ENCODE results near the gene BCL2L13. TPM values are rescaled to one million over a fixed set of nuclear protein-coding genes. Genes with fewer than 3 reads are reported as not detected.

Gene BCL2L13
- total and polyA plus RNA-seq, 4 experiments from 2014 or later, result 28.3 to 39.2 (median 32.8) TPM

DNA sequence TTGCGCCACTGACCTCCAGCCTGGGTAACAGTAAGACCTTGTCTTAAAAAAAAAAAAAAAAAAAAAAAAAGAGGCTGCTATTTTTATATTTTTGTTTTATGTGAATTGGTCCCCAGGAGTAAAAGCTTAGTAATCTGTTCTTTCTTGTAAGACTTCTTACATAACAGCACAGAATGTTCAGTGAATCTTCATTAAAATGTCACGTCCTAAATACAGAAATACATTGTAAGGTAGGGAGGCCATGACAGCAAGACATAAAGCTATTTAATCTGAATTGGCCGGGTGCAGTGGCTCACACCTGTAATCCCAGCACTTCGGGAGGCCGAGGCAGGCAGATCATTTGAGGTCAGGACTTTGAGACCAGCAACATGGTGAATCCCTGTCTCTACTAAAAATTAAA lies 71.5 kb downstream of the BCL2L13 start:
- Histone ChIP-seq H3K9me3 (ENCODE audit: control insufficient read depth in 1 of 2, low read length in 2 of 2) (no peaks in the 10 kb centered on the region), H3K27ac (ENCODE audit: low read depth, low read length) (no peak overlapping the region), H3K4me1 (ENCODE audit: insufficient read depth, low read length) (peaks cover 11% of the 10 kb centered on the region), H3K27me3 (ENCODE audit: insufficient read depth, low read length) (no peaks in the 10 kb centered on the region), H3K4me3 (ENCODE audit: low read length in 2 of 2) (no peak overlapping the region), H3K36me3 (ENCODE audit: insufficient read depth, low read length) (no peaks in the 10 kb centered on the region)
- H3K27ac Mint-ChIP-seq, result no peak overlapping the region
- H3K27me3 Mint-ChIP-seq, result no peaks in the 10 kb centered on the region
- CTCF ChIA-PET (ENCODE audit: partially characterized antibody), result no interaction called here
- H3K4me3 Mint-ChIP-seq, result no peak overlapping the region
- POLR2A ChIA-PET (ENCODE audit: partially characterized antibody), result no interaction called here
- no peaks in the 10 kb centered on the region for H3K9me3 Mint-ChIP-seq
- DNase-seq, result no peak
- intact Hi-C loops (cut with micrococcal nuclease), result no loop called here
- H3K36me3 Mint-ChIP-seq, result peaks cover 17 to 26% of the 10 kb centered on the region in 2 donors
- H3K4me1 Mint-ChIP-seq, result peaks cover 9 to 19% (median 13%) of the 10 kb centered on the region in 4 donors

DNA sequence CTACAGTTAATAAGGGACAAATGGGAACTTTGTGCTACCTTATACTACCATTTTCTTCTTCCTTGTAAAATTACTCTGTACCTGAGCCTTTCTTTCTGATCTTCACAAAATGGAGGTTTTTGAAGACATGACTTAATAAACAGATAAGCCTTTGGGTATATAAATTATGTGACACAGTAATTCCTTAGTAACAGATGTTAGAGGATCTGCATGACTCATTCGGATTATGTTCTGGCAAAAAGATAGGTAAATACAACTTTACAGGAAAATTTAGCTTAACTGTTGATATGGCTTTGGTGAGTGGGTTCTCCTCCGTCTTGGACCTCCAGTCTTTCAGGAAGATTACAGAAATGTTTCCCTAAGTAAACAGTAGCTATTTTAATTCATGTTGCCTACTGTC lies 73.9 kb downstream of the BCL2L13 start:
- Histone ChIP-seq H3K9me3 (ENCODE audit: control insufficient read depth in 1 of 2, low read length in 2 of 2) (no peaks in the 10 kb centered on the region), H3K4me1 (ENCODE audit: insufficient read depth, low read length) (no peaks in the 10 kb centered on the region), H3K36me3 (ENCODE audit: insufficient read depth, low read length) (no peaks in the 10 kb centered on the region), H3K4me3 (ENCODE audit: low read length in 2 of 2) (no peak overlapping the region), H3K27me3 (ENCODE audit: insufficient read depth, low read length) (no peaks in the 10 kb centered on the region), H3K27ac (ENCODE audit: low read depth, low read length) (no peak overlapping the region)
- Mint-ChIP-seq H3K27ac (peak overlapping the region in 1 of 7 donors; percentile 3), H3K4me3 (no peak overlapping the region), H3K36me3 (peaks cover 11 to 17% of the 10 kb centered on the region in 2 donors), H3K9me3 (no peaks in the 10 kb centered on the region), H3K27me3 (no peaks in the 10 kb centered on the region), H3K4me1 (peaks cover 0 to 4% (median under 1%) of the 10 kb centered on the region in 4 donors)
- intact Hi-C loops (cut with micrococcal nuclease), result no loop called here
- no peak for DNase-seq
- ChIA-PET POLR2A (ENCODE audit: partially characterized antibody) (no interaction called here), CTCF (ENCODE audit: partially characterized antibody) (no interaction called here)

DNA sequence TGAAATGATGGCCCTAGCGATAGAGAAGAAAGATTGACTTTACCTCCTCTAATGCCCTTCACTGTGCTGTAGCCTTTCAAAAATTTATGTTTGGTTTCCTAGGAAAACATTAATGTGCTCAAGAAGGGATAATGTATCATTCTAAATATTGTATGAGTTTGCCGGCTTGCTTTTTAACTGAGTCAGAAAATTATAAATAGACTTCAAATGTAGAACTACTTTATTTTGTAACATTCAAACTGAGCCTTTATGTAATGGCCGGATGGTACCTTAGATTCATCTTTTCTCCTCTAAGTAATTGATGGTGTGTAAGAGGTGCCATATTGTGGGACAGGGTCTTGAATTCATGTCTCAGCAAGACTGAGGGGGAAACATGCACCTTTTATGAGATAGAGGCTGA lies 78.0 kb downstream of the BCL2L13 start:
- Histone ChIP-seq H3K4me3 (ENCODE audit: low read length in 2 of 2) (no peak overlapping the region), H3K27me3 (ENCODE audit: insufficient read depth, low read length) (no peaks in the 10 kb centered on the region), H3K27ac (ENCODE audit: low read depth, low read length) (no peak overlapping the region), H3K36me3 (ENCODE audit: insufficient read depth, low read length) (no peaks in the 10 kb centered on the region), H3K9me3 (ENCODE audit: control insufficient read depth in 1 of 2, low read length in 2 of 2) (no peaks in the 10 kb centered on the region), H3K4me1 (ENCODE audit: insufficient read depth, low read length) (no peaks in the 10 kb centered on the region)
- Mint-ChIP-seq H3K4me1 (peaks cover 0 to 4% (median under 1%) of the 10 kb centered on the region in 4 donors), H3K27ac (no peak overlapping the region), H3K36me3 (peaks cover 10 to 14% of the 10 kb centered on the region in 2 donors), H3K27me3 (no peaks in the 10 kb centered on the region), H3K9me3 (no peaks in the 10 kb centered on the region), H3K4me3 (no peak overlapping the region)
- CTCF ChIA-PET (ENCODE audit: partially characterized antibody), result no interaction called here
- intact Hi-C loops (cut with micrococcal nuclease), result no loop called here
- no peak for DNase-seq
- POLR2A ChIA-PET (ENCODE audit: partially characterized antibody), result no interaction called here

DNA sequence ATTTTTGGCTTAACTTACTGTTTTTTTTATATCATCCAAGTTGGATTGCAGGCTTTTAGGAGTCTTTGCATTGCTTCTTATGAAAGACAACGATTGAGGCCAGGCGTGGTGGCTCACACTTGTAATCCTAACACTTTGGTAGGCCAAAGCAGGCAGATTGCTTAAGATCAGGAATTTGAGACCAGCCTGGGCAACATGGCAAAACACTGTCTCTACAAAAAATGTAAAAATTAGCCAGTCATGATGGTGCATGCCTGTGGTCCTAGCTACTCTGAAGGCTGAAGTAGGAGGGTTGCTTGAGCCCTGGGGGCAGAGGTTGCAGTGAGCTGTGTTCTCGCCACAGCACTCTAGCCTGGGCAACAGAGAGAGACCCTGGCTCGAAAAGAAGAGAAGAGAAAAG lies 79.2 kb downstream of the BCL2L13 start:
- no peak for DNase-seq
- Mint-ChIP-seq H3K36me3 (peaks cover 7% of the 10 kb centered on the region in 2 donors), H3K4me1 (peaks cover 0 to 4% (median under 1%) of the 10 kb centered on the region in 4 donors), H3K27me3 (no peaks in the 10 kb centered on the region), H3K27ac (peak overlapping the region in 2 of 7 donors; percentile 74 to 77), H3K9me3 (no peaks in the 10 kb centered on the region), H3K4me3 (no peak overlapping the region)
- H3K27ac ChIP-seq (ENCODE audit: low read depth, low read length), result no peak overlapping the region
- POLR2A ChIA-PET (ENCODE audit: partially characterized antibody), result no interaction called here
- H3K4me1 ChIP-seq (ENCODE audit: insufficient read depth, low read length), result no peaks in the 10 kb centered on the region
- H3K27me3 ChIP-seq (ENCODE audit: insufficient read depth, low read length), result no peaks in the 10 kb centered on the region
- no peaks in the 10 kb centered on the region for H3K36me3 ChIP-seq (ENCODE audit: insufficient read depth, low read length)
- H3K4me3 ChIP-seq (ENCODE audit: low read length in 2 of 2), result no peak overlapping the region
- intact Hi-C loops (cut with micrococcal nuclease), result no loop called here
- H3K9me3 ChIP-seq (ENCODE audit: control insufficient read depth in 1 of 2, low read length in 2 of 2), result no peaks in the 10 kb centered on the region
- CTCF ChIA-PET (ENCODE audit: partially characterized antibody), result no interaction called here

DNA sequence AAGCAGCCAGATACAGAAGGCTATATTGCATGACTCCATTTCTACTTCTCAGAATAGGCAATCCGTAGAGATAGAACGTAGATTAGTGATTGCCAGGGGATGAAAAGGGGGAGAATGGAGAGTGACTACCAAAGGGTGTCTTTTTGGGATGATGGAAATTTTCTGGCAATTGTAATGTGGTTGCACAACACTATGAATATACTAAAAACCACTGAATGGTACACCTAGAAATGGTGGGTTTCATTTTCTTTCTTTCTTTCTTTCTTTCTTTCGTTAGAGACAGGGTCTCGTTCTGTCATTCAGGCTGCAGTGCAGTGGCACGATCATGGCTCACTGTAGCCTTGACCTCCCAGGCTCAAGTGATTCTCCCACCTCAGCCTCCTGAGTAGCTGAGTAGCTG lies 81.4 kb downstream of the BCL2L13 start:
- no peak for DNase-seq
- CTCF ChIA-PET (ENCODE audit: partially characterized antibody), result interaction anchor here (1.1 kb wide), 1 partner anchor 65 kb away, joined by 3 read pairs; no protein-coding TSS in a partner anchor
- peak overlapping the region in 1 of 7 donors; percentile 42 for H3K27ac Mint-ChIP-seq

DNA sequence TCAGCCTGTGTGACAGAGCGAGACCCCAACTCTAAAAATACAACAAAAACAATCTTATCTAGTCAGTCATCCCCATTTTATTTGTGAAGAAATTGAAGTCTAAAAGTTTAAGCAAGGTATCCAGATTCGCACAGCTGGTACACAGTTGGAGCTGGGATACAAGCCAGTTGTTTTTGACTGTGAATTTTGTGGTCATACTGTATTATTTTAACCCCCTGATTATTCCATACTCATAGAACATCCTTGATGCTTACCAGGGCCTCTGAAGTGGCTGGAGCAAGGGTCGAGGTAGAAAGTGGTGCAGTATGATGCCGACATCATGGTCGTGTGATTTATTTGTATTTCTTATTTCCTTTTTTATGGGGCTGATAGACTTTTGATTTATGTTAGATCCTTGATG lies 85.7 kb downstream of the BCL2L13 start:
- Histone ChIP-seq H3K4me3 (ENCODE audit: low read length in 2 of 2) (no peak overlapping the region), H3K4me1 (ENCODE audit: insufficient read depth, low read length) (peaks cover 10% of the 10 kb centered on the region), H3K36me3 (ENCODE audit: insufficient read depth, low read length) (peaks cover 18% of the 10 kb centered on the region), H3K9me3 (ENCODE audit: control insufficient read depth in 1 of 2, low read length in 2 of 2) (no peaks in the 10 kb centered on the region), H3K27me3 (ENCODE audit: insufficient read depth, low read length) (no peaks in the 10 kb centered on the region), H3K27ac (ENCODE audit: low read depth, low read length) (no peak overlapping the region)
- ChIA-PET POLR2A (ENCODE audit: partially characterized antibody) (no interaction called here), CTCF (ENCODE audit: partially characterized antibody) (interaction anchor here (2.8 kb wide), 1 partner anchor 18 kb away, joined by 9 read pairs; no protein-coding TSS in a partner anchor)
- intact Hi-C loops (cut with micrococcal nuclease), result no loop called here
- H3K27ac Mint-ChIP-seq, result peak overlapping the region in 3 of 7 donors; percentile 25 to 47 (median 43)
- H3K4me3 Mint-ChIP-seq, result no peak overlapping the region
- H3K4me1 Mint-ChIP-seq, result peaks cover 11 to 27% (median 15%) of the 10 kb centered on the region in 4 donors
- DNase-seq, result no peak
- H3K27me3 Mint-ChIP-seq, result no peaks in the 10 kb centered on the region
- H3K9me3 Mint-ChIP-seq, result no peaks in the 10 kb centered on the region
- H3K36me3 Mint-ChIP-seq, result peaks cover 17 to 26% of the 10 kb centered on the region in 2 donors

More for the DNA sequence above, 81.4 kb downstream of the BCL2L13 start:
- Histone ChIP-seq H3K4me1 (ENCODE audit: insufficient read depth, low read length) (no peaks in the 10 kb centered on the region), H3K4me3 (ENCODE audit: low read length in 2 of 2) (no peak overlapping the region), H3K27me3 (ENCODE audit: insufficient read depth, low read length) (no peaks in the 10 kb centered on the region), H3K27ac (ENCODE audit: low read depth, low read length) (no peak overlapping the region), H3K9me3 (ENCODE audit: control insufficient read depth in 1 of 2, low read length in 2 of 2) (no peaks in the 10 kb centered on the region), H3K36me3 (ENCODE audit: insufficient read depth, low read length) (no peaks in the 10 kb centered on the region)
- POLR2A ChIA-PET (ENCODE audit: partially characterized antibody), result no interaction called here
- intact Hi-C loops (cut with micrococcal nuclease), result no loop called here
- Mint-ChIP-seq H3K27me3 (no peaks in the 10 kb centered on the region), H3K4me3 (no peak overlapping the region), H3K9me3 (no peaks in the 10 kb centered on the region), H3K36me3 (peaks cover 6 to 7% of the 10 kb centered on the region in 2 donors), H3K4me1 (peaks cover 0 to 6% (median 1%) of the 10 kb centered on the region in 4 donors)

DNA sequence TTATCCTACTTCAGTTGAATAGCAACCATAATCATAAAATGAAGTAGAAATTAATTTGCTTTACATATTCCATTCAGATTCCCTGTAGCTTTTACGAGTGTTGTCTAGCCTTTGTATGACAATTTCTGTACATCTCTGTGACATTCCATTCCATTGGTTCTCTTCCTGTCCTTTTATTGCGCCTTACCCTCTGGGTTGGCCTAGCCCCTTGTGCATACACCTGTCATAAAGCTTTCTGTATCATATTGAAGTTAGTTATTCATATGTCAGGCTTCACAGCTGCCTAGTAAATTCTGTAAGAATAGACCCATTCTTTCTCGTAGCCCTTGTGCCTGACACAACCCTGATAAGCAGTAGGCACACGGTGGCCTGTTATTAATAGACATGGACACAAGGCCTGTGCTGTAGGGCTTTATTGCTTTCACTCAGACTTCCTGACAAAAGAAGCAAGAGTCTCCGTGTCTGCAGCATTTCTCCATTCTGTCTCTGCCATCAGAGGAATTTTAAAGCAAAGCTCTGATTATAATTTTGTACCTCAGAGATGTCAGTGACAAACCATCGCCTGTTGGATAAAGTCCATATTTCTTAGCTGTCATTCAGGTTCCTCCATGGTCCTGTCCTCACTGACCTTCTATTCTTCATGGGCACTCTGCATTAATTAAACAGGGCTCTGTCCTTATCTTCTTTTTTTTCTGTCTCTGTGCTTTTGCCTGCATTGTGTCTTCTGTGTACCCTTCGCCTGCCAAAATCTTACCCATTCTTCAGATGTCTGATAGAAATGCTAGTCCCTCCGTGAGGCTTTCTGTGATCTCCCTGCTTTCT lies 86.3 kb downstream of the BCL2L13 start:
- no peaks in the 10 kb centered on the region for H3K27me3 ChIP-seq (ENCODE audit: insufficient read depth, low read length)
- no peaks in the 10 kb centered on the region for H3K9me3 Mint-ChIP-seq
- no peaks in the 10 kb centered on the region for H3K27me3 Mint-ChIP-seq
- no peak overlapping the region for H3K4me3 ChIP-seq (ENCODE audit: low read length in 2 of 2)
- peaks cover 18% of the 10 kb centered on the region for H3K36me3 ChIP-seq (ENCODE audit: insufficient read depth, low read length)
- H3K27ac ChIP-seq (ENCODE audit: low read depth, low read length), result no peak overlapping the region
- peaks cover 17 to 29% of the 10 kb centered on the region in 2 donors for H3K36me3 Mint-ChIP-seq
- intact Hi-C loops (cut with micrococcal nuclease), result no loop called here
- peaks cover 10% of the 10 kb centered on the region for H3K4me1 ChIP-seq (ENCODE audit: insufficient read depth, low read length)
- ChIA-PET CTCF (ENCODE audit: partially characterized antibody) (interaction anchor here (2.8 kb wide), 1 partner anchor 17 kb away, joined by 9 read pairs; no protein-coding TSS in a partner anchor), POLR2A (ENCODE audit: partially characterized antibody) (no interaction called here)
- no peak overlapping the region for H3K4me3 Mint-ChIP-seq
- no peaks in the 10 kb centered on the region for H3K9me3 ChIP-seq (ENCODE audit: control insufficient read depth in 1 of 2, low read length in 2 of 2)
- peaks cover 11 to 27% (median 15%) of the 10 kb centered on the region in 4 donors for H3K4me1 Mint-ChIP-seq
- H3K27ac Mint-ChIP-seq, result peak overlapping the region in 3 of 7 donors; percentile 2 to 39 (median 25)
- DNase-seq, result no peak
